Panc1 (cell line): Measurements from ENCODE around the gene LIN7B.

ENCODE experiments used
- POLR2AphosphoS5 ChIP-seq: IDR thresholded peaks from 2 replicates; pipeline ENCODE4 v1.6.1; 2012; ENCODE audit warnings: mild to moderate bottlenecking, low read depth, low read length, moderate library complexity
- SIN3A ChIP-seq: IDR thresholded peaks from 2 replicates; pipeline ENCODE4 v1.6.1; 2012; ENCODE audit warnings: low read depth, mild to moderate bottlenecking, low read length, moderate library complexity, borderline replicate concordance; ENCODE audit not compliant: insufficient read depth
- TCF7L2 ChIP-seq: IDR thresholded peaks from 2 replicates; pipeline ENCODE4 v1.6.1; 2011; ENCODE audit warnings: mild to moderate bottlenecking, low read depth, low read length, inconsistent platforms
- TF ChIP-seq, protein P1 (sequence below), 2 experiments: IDR thresholded peaks; 2 replicates each; pipeline ENCODE4 v1.6.1; 2011 to 2012; ENCODE audit warnings: low read depth in 2 of 2, control low read depth in 1 of 2, low read length in 1 of 2, mild to moderate bottlenecking in 1 of 2, moderate library complexity in 1 of 2; ENCODE audit not compliant: insufficient read depth in 1 of 2
- TF ChIP-seq, protein P2 (sequence below): fragments of 450-650 bp; IDR thresholded peaks from 2 replicates; pipeline ENCODE4 v1.5.1; 2017; ENCODE audit warnings: mild to moderate bottlenecking

DNA sequence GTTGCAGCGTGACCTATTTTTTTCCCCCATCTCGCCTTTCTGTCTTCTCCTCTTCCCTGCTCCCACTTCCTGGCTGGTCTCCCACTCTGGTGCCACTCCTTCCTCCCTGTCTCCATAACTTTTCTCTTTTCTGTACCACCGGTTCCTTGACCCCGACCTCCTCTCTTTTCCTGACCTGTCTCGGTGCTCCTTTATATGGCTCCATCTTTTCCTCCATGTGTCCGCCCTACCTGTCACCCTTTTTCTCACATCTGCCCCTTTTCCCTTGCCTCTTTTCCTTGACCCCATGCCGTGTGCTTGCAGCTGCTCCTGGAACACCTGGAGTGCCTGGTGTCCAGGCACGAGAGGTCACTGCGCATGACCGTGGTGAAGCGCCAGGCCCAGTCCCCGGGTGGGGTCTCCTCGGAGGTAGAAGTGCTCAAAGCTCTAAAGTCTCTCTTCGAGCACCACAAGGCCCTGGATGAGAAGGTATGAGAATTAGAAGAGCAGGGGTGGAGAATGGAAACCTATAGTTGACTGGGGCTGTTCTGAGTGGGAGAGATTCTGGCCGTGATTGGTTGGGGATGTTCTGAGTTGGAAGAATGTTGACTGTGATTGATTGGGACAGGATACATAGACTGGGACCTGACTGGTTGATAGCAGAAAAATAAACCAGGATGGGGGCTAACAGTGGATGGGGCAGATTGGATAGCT, 14.5 kb downstream of the LIN7B start:
- TF ChIP-seq, protein P1, sequence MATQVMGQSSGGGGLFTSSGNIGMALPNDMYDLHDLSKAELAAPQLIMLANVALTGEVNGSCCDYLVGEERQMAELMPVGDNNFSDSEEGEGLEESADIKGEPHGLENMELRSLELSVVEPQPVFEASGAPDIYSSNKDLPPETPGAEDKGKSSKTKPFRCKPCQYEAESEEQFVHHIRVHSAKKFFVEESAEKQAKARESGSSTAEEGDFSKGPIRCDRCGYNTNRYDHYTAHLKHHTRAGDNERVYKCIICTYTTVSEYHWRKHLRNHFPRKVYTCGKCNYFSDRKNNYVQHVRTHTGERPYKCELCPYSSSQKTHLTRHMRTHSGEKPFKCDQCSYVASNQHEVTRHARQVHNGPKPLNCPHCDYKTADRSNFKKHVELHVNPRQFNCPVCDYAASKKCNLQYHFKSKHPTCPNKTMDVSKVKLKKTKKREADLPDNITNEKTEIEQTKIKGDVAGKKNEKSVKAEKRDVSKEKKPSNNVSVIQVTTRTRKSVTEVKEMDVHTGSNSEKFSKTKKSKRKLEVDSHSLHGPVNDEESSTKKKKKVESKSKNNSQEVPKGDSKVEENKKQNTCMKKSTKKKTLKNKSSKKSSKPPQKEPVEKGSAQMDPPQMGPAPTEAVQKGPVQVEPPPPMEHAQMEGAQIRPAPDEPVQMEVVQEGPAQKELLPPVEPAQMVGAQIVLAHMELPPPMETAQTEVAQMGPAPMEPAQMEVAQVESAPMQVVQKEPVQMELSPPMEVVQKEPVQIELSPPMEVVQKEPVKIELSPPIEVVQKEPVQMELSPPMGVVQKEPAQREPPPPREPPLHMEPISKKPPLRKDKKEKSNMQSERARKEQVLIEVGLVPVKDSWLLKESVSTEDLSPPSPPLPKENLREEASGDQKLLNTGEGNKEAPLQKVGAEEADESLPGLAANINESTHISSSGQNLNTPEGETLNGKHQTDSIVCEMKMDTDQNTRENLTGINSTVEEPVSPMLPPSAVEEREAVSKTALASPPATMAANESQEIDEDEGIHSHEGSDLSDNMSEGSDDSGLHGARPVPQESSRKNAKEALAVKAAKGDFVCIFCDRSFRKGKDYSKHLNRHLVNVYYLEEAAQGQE (IDR thresholded peaks at IDR 0.05; ENCODE audit: insufficient read depth in 1 of 2, low read depth in 2 of 2, low read length in 1 of 2) = no peak
- TF ChIP-seq, protein P2, sequence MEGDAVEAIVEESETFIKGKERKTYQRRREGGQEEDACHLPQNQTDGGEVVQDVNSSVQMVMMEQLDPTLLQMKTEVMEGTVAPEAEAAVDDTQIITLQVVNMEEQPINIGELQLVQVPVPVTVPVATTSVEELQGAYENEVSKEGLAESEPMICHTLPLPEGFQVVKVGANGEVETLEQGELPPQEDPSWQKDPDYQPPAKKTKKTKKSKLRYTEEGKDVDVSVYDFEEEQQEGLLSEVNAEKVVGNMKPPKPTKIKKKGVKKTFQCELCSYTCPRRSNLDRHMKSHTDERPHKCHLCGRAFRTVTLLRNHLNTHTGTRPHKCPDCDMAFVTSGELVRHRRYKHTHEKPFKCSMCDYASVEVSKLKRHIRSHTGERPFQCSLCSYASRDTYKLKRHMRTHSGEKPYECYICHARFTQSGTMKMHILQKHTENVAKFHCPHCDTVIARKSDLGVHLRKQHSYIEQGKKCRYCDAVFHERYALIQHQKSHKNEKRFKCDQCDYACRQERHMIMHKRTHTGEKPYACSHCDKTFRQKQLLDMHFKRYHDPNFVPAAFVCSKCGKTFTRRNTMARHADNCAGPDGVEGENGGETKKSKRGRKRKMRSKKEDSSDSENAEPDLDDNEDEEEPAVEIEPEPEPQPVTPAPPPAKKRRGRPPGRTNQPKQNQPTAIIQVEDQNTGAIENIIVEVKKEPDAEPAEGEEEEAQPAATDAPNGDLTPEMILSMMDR = no peak
- TF ChIP-seq SIN3A = no peak
- no peak for TF ChIP-seq POLR2AphosphoS5
- TF ChIP-seq TCF7L2 = no peak
